SH-SY5Y (cell line): ENCODE measurements around the gene IRF6.

Experiments used
- GATA2 ChIP-seq: IDR thresholded peaks from 2 replicates; pipeline ENCODE4 v1.6.1; 2011; ENCODE audit warnings: mild to moderate bottlenecking, low read depth, low read length
- GATA3 ChIP-seq: IDR thresholded peaks from 2 replicates; pipeline ENCODE4 v1.6.1; 2011; ENCODE audit warnings: low read depth, mild to moderate bottlenecking, low read length, moderate library complexity

DNA sequence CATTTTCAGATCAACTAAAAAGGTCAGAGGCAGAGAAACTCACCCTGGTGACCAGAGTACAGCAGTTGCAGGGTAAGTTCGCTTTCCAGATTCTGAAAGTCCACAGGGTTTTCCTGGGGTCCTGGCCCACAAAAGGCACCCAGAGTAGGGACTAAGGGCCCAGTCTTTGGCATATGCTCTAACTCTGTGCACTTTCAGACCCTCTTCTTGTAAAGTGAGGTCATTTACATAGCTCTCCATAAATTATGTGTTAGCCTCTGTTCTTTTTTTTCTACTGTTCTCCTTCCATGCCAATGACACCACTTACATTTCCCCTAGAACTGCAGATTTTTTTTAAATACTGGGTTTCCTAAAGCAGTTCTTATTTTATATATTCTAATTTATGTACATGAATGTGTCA, 27.8 kb downstream of the IRF6 start:
- TF ChIP-seq GATA3 (no peak), GATA2 (no peak)
